UCSD-AML1 (cell line): ENCODE results near the gene TBRG1.
"Not testable (repeated sequence)": the region's sequence is repeated elsewhere in the genome, so short reads cannot be mapped to it uniquely, and the experiment has no call there.

ENCODE experiments used
- DNase-seq: peaks from one replicate; lab custom pipeline; 2025; ENCODE audit not compliant: unreplicated experiment; lab: John Stamatoyannopoulos, UW

TBRG1 gene

DNA sequence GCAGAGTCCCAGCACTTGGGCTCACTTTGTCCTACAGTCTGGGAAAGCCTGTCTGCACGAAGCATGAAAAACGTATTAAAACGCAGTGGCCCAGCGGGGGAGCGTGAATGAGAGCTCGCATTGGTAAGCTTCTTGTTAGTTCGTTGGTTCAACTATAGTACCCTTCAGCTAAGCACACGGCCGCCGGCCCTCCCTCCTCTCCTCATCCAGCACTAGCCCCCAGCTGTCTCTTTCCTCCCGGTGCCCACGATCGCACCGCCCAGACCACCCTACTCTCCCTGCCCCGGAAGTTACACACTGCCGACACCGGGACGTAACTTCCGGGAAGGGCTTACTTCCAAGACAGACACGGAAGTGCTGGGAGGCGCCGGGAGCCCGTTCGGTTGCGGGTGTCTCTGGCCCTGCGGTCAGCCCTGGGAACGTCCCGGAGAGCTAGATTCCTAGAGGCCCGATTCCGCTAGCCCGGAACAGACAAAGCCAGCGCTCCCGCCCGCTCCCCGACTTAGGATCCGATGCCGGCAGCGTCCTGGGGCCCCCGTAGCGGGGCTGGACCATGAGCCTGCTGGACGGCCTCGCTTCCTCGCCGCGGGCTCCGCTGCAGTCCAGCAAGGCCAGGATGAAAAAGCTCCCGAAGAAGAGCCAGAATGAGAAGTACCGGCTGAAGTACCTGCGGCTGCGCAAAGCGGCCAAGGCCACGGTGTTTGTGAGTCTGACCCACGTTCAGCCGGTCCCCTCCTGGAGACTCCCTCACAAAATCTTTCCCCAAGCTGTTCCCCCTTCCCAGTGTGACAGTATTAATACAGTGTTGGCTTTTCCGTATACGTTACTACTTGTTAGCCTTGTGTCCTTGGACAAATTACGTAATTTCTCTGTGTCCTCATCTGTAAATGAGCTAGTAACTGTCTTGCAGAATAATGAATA is at the start of gene TBRG1:
TBRG1 (plus strand) TSS at position 334 of the 921 bp plus-strand sequence; CDS start at position 554, 220 bp downstream.
- DNase-seq, result peak; percentile 86

GRCh38 chr11:124577716-124578427 is 44.8 kb upstream of the TBRG1 start:
- no peak for DNase-seq

GRCh38 chr11:124578761-124579160 is 43.9 kb upstream of the TBRG1 start:
- no peak for DNase-seq

DNA sequence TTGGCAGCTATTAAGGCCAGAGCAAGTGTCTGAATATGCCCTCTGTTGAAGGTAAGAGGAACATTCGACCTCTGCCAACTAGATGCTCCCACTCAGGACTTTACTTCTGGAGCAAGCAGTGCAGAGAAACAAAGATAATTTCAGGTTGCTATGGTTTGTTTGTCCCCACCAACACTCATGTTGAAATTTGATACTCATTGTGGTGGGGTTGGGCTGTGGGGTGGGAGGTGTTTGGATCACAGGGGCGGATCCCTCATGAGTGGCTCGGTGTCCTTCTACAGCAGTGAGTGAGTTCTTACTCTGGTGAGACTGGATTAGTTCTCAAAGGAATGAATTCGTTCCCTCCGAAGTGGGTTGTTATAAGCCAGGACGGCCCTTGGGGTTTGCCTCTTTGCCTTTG is 40.8 kb upstream of the TBRG1 start:
- DNase-seq, result no peak

- DNase-seq, result no peak
Measured at GRCh38 chr11:124582565-124582964, 40.1 kb upstream of the TBRG1 start.

- DNase-seq, result no peak
Measured at GRCh38 chr11:124583781-124584180, 38.9 kb upstream of the TBRG1 start.

- no peak for DNase-seq
Measured at GRCh38 chr11:124584681-124585372, 37.8 kb upstream of the TBRG1 start.

DNA sequence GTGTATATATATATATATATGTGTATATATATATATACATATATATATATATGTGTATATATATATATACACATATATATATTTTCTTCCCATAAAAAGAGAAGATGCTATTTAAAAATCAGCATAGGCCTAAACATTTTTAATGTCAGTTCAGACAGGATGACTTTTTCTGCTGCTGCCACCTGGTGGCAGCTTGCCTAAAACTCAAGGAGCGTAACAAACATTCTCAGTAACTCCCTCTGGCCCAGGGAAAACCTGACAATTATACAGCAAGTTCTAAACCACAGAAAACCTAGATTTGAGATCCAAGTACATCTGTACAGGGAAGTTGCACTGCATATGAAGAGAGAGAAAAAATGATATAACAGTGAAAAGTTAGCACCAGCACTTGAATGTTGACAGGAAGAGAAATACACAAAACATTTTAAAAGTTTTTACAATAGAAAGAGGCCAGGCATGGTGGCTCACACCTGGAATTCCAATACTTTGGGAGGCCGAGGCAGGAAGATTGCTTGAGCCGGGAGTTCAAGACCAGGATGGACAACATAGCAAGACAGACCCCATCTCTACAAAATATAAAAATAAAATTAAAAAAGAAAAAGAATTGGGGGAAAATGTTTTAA is 36.3 kb upstream of the TBRG1 start:
- peak; percentile 51 for DNase-seq

- no peak for DNase-seq
Measured at GRCh38 chr11:124591430-124591829, 31.2 kb upstream of the TBRG1 start.

- DNase-seq, result no peak
Measured at GRCh38 chr11:124592627-124593026, 30.0 kb upstream of the TBRG1 start.

GRCh38 chr11:124595302-124595701 is 27.4 kb upstream of the TBRG1 start:
- DNase-seq, result no peak

DNA sequence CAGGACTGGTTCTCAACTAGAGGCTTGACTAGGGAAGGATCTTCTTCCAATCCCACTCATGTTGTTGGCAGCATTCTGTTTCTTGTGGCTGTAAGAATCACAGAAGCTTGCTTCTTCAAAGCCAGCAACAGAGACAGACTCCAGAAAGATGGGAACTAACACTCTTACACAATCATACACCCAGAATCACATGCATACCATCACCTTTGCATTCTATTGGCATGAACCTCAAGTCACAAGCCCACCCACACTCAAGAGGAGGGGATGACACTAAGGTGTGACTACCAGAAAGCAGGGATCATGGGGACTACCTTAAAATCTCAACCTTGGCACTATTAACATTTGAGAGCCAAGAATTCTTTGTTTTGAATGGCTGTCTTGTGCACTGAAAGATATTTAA is 25.0 kb upstream of the TBRG1 start:
- no peak for DNase-seq

GRCh38 chr11:124600621-124601320 is 21.9 kb upstream of the TBRG1 start:
- no peak for DNase-seq

- DNase-seq, result no peak
Measured at GRCh38 chr11:124602193-124602592, 20.5 kb upstream of the TBRG1 start.

- not testable (repeated sequence) for DNase-seq
Measured at GRCh38 chr11:124602723-124603122, 19.9 kb upstream of the TBRG1 start.

- peak; percentile 21 for DNase-seq
Measured at GRCh38 chr11:124605719-124606118, 16.9 kb upstream of the TBRG1 start.

GRCh38 chr11:124608147-124608546 is 14.5 kb upstream of the TBRG1 start:
- DNase-seq, result no peak

DNA sequence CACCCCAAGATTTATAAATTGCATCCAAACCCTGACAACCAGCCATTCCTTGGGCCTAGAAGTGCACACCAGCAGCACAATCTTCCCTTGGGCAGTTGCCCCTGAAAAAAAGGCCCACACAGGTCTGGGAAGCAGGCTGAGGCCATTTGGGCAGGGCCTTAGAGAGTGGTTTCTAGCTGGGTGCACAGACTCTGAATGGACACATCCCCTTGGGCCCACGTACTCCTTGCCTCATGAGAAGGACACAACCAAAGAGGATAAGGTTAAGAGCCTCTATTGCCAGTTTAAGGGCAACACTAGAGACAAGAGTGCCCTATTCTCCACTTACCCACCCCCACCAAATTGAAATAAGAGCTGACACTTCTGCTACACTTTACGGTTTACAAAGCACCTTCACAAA is 12.4 kb upstream of the TBRG1 start:
- no peak for DNase-seq

GRCh38 chr11:124611064-124611463 is 11.6 kb upstream of the TBRG1 start, which contains the start of gene PANX3:
Gene PANX3, plus strand, starts transcription at chr11:124611428. Its CDS starts 129 bp downstream, at chr11:124611557.
- DNase-seq, result no peak

DNA sequence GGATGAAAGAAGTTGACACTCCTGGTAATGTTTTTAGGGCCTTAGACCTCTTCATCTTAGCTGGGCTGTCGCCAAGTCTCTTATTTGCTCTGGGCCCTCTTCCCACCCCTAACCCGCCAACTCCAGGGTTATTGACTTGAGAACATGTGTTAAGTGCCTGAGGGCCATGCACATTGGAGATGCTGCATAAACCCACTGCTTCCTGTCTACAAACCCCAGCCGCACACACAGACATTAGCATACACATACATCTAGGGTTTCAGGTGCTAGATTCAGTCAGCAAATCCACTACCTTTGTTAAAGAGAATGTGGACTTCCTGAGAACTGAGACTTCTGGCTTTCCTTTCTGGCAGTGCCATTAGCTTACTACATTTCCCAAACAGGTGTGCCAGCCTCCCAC is 10.6 kb upstream of the TBRG1 start:
- DNase-seq, result no peak
